HCEC 1CT (cell line): Measurements from ENCODE around the gene AGAP4.
"Not testable (repeated sequence)": the region's sequence is repeated elsewhere in the genome, so short reads cannot be mapped to it uniquely, and the experiment has no call there.

Source experiments
- DNase-seq: peaks from one replicate; pipeline ENCODE4 v3.0.0-alpha.2; 2017

Gene AGAP4

GRCh38 chr10:45847400-45847799 is at the start of gene AGAP4:
Gene AGAP4 (minus strand): TSS chr10:45847500. CDS start chr10:45847347, 153 bp downstream.
- not testable (repeated sequence) for DNase-seq

- DNase-seq: not testable (repeated sequence)
These were observed 43.4 kb upstream of the AGAP4 start for GRCh38 chr10:45890721-45891120.

GRCh38 chr10:45889539-45890230 is 42.4 kb upstream of the AGAP4 start:
- not testable (repeated sequence) for DNase-seq

- peak; percentile 0 for DNase-seq
These were observed 35.6 kb upstream of the AGAP4 start for GRCh38 chr10:45882880-45883279.

GRCh38 chr10:45865404-45865803 is 18.1 kb upstream of the AGAP4 start:
- DNase-seq: not testable (repeated sequence)

- not testable (repeated sequence) for DNase-seq
These were observed 17.0 kb upstream of the AGAP4 start for GRCh38 chr10:45864264-45864663.

GRCh38 chr10:45863632-45864031 is 16.3 kb upstream of the AGAP4 start:
- DNase-seq: not testable (repeated sequence)

- DNase-seq: not testable (repeated sequence)
These were observed 10.6 kb upstream of the AGAP4 start for GRCh38 chr10:45857931-45858330.

GRCh38 chr10:45848467-45848866 is 1.2 kb upstream of the AGAP4 start:
- DNase-seq: not testable (repeated sequence)

GRCh38 chr10:45822918-45823317 is 24.4 kb downstream of the AGAP4 start:
- DNase-seq: not testable (repeated sequence)

GRCh38 chr10:45820107-45820830 is 27.0 kb downstream of the AGAP4 start:
- not testable (repeated sequence) for DNase-seq

GRCh38 chr10:45819552-45819951 is 27.7 kb downstream of the AGAP4 start:
- DNase-seq: no peak

GRCh38 chr10:45817912-45818311 is 29.4 kb downstream of the AGAP4 start:
- no peak for DNase-seq

GRCh38 chr10:45817130-45817859 is 30.0 kb downstream of the AGAP4 start:
- no peak for DNase-seq

GRCh38 chr10:45814146-45814545 is 33.2 kb downstream of the AGAP4 start:
- DNase-seq: not testable (repeated sequence)

GRCh38 chr10:45812959-45813358 is 34.3 kb downstream of the AGAP4 start:
- not testable (repeated sequence) for DNase-seq

- DNase-seq: no peak
These were observed 36.2 kb downstream of the AGAP4 start for GRCh38 chr10:45811075-45811474.

- DNase-seq: no peak
These were observed 37.5 kb downstream of the AGAP4 start for GRCh38 chr10:45809837-45810236.

- DNase-seq: not testable (repeated sequence)
These were observed 42.3 kb downstream of the AGAP4 start for GRCh38 chr10:45804996-45805395.

- DNase-seq: peak; percentile 7
These were observed 44.0 kb downstream of the AGAP4 start for GRCh38 chr10:45803060-45804010.

GRCh38 chr10:45794761-45795160 is 52.5 kb downstream of the AGAP4 start:
- DNase-seq: not testable (repeated sequence)
